ENCODE measurements around the gene ZNF467.

ZNF467 gene

GRCh38 chr7:149778696-149779501, 5.5 kb upstream of the ZNF467 start:
- no peak for DNase-seq (ENCODE audit: low read depth)
- TF ChIP-seq CTCF (IDR thresholded peaks at IDR 0.05; ENCODE audit: insufficient read depth, low read depth, low read length, missing control alignments): no peak
- no peak overlapping the region for H3K4me3 ChIP-seq (ENCODE audit: low read depth, low read length)

- H3K4me3 ChIP-seq (ENCODE audit: low read depth, low read length): no peak overlapping the region
- DNase-seq (ENCODE audit: low read depth): no peak
- no peak for TF ChIP-seq CTCF (IDR thresholded peaks at IDR 0.05; ENCODE audit: insufficient read depth, low read depth, low read length, missing control alignments)
Observed at GRCh38 chr7:149778327-149778637, 4.9 kb upstream of the ZNF467 start.

DNA sequence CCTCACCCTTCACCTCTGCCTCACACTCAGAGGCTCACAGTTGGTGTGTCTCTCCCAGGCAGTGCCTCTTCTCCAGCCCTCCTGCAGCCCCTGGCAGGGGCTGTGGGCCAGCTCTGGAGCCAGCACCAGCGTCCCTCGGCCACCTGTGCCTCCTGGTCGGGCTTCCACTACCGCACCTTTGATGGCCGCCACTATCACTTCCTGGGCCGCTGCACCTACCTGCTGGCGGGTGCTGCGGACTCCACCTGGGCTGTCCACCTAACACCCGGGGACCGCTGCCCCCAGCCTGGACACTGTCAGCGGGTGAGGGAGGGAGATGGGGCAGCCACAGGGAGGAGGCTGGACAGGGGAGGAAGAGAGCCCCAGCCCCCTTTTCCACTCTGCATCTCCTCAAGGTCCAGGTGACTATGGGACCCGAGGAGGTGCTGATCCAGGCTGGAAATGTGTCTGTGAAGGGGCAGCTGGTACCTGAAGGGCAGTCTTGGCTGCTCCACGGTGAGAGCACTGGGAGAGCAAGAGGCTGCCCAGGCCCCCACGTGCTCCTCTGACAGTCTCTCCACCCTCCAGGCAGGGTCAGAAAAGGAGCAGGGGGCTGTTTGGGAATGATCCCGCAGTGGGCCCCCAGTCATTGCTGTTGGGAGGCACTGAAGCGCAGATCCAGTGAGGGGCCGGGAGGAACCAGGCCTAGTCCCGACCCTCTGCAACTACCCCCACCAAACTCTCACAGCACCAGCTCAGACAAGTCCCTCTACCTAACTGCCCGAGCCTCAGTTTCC, 4.4 kb upstream of the ZNF467 start:
- no peak for TF ChIP-seq CTCF (IDR thresholded peaks at IDR 0.05; ENCODE audit: insufficient read depth, low read depth, low read length, missing control alignments)
- DNase-seq (ENCODE audit: low read depth): no peak
- H3K4me3 ChIP-seq (ENCODE audit: low read depth, low read length): no peak overlapping the region

DNA sequence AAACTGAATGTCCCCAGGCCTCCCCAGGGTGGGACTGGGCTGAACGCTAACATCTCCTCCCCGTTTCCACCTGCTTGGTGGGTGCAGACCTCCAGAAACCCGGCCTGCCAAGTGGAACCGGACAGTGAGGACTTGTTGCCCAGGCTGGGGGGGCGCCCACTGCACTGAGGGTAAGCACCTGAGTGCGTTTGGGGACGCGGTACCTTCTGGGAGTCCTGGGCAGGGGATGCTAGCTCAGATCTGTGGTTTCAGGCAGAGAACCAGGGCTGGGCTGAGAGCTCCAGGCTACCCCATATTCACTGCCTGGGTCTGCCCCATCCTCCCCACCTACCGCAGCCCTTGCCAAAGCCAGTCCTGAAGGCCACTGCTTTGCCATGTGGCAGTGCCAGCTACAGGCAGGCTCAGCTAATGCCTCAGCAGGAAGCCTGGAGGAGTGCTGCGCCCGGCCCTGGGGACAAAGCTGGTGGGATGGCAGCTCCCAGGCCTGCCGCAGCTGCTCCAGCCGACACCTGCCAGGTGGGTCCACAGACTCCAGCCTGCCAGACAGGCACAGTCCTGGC, 3.5 kb upstream of the ZNF467 start:
- DNase-seq (ENCODE audit: low read depth): no peak
- no peak overlapping the region for H3K4me3 ChIP-seq (ENCODE audit: low read depth, low read length)
- TF ChIP-seq CTCF (IDR thresholded peaks at IDR 0.05; ENCODE audit: insufficient read depth, low read depth, low read length, missing control alignments): no peak

- no peak for DNase-seq (ENCODE audit: low read depth)
Observed at GRCh38 chr7:149776289-149776688, 2.9 kb upstream of the ZNF467 start.

DNA sequence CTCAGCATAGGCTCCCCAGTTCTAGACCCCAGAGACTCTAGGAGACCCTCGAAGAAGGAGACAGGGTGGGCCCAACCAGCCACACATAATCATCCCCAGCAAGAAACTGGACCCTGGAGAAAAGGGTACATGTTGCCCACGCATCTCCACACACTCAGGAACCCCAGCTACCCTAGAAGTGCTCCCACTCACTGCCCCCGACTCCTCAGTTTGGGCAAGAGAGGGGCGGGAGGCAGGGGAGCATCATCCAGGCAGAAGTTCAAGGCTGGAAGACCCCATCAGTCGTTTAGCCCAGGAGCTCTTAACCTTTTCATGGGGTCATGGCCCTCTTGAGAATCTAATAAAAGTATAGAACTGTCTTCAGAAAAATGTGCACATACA, 1.8 kb upstream of the ZNF467 start:
- H3K4me3 ChIP-seq (ENCODE audit: low read depth, low read length): no peak overlapping the region
- DNase-seq (ENCODE audit: low read depth): no peak
- TF ChIP-seq CTCF (IDR thresholded peaks at IDR 0.05; ENCODE audit: insufficient read depth, low read depth, low read length, missing control alignments): no peak

More at GRCh38 chr7:149776289-149776688, 2.9 kb upstream of the ZNF467 start:
- no peak for TF ChIP-seq CTCF (IDR thresholded peaks at IDR 0.05; ENCODE audit: insufficient read depth, low read depth, low read length, missing control alignments)
- no peak overlapping the region for H3K4me3 ChIP-seq (ENCODE audit: low read depth, low read length)

Measured in GM12865 (cell line).